ENCODE results near the gene GK. TPM values are rescaled to one million over a fixed set of nuclear protein-coding genes. Genes with fewer than 3 reads are reported as not detected.
"Not testable (repeated sequence)": the region's sequence is repeated elsewhere in the genome, so short reads cannot be mapped to it uniquely, and the experiment has no call there.

The GK gene
- total RNA-seq, 2 experiments from 2014 or later = 19.5 to 20.7 TPM

GRCh38 chrX:30635630-30636029 is 17.6 kb upstream of the GK start:
- peak; percentile 28 for DNase-seq
- ChIA-PET CTCF (interaction anchor here (0.6 to 1.1 kb wide), 3 partner anchors 14 to 138 kb away, joined by 3 to 5 read pairs (median 3); no protein-coding TSS in a partner anchor), POLR2A (no interaction called here)
- Mint-ChIP-seq H3K9me3 (no peaks in the 10 kb centered on the region), H3K27ac (no peak overlapping the region), H3K4me3 (no peak overlapping the region), H3K4me1 (no peaks in the 10 kb centered on the region), H3K36me3 (ENCODE audit: low read depth) (no peaks in the 10 kb centered on the region), H3K27me3 (no peaks in the 10 kb centered on the region)

DNA sequence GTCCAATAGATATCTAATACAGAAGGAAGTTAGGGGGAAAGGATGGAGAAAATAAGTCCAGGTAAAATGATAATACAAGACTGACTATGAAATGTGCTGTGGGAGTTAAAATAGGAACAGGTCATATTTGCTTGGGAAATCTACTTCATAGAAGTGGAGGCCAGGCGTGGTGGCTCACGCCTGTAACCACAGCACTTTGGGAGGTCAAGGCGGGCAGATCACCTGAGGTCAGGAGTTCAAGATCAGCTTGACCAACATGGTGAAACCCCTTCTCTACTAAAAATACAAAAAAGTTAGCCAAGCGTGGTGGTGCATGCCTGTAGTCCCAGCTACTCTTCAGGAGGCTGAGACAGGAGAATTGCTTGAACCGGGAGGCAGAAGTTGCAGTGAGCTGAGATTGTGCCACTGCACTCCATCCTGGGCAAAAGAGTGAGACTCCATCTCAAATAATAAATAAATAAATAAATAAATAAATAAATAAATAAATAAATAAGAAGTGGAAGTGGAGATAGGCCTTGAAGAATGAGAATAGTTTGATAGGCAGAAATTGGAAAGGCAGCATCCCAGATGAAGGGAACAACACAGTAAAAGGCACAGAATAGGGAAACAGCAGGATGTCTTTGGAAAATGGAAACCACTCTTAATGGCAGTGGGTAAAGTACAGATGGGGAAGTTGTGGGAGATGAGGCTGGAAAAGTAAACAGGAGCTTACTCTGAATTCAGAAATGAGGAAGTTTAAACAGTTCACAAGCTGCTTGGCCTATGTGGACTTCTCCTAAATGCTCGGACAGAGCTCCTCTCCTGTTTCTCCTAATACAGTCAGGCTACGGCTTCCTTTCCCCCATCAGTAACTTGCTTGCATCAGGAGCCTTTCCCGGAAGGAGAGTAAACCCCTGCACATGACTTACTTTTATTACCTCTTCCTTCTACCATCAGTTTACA is 15.1 kb upstream of the GK start:
- no peaks in the 10 kb centered on the region for H3K36me3 Mint-ChIP-seq (ENCODE audit: low read depth)
- no peak for DNase-seq
- H3K4me1 Mint-ChIP-seq = peaks cover 4% of the 10 kb centered on the region
- POLR2A ChIA-PET = no interaction called here
- no peaks in the 10 kb centered on the region for H3K27me3 Mint-ChIP-seq
- no peaks in the 10 kb centered on the region for H3K9me3 Mint-ChIP-seq
- H3K27ac Mint-ChIP-seq = no peak overlapping the region
- no peak overlapping the region for H3K4me3 Mint-ChIP-seq
- CTCF ChIA-PET = interaction anchor here (1.3 to 1.5 kb wide), 3 partner anchors 11 to 48 kb away, joined by 3 to 4 read pairs (median 3); no protein-coding TSS in a partner anchor

GRCh38 chrX:30639702-30640101 is 13.5 kb upstream of the GK start:
- H3K36me3 Mint-ChIP-seq (ENCODE audit: low read depth); H3K27me3 Mint-ChIP-seq; DNase-seq; H3K4me3 Mint-ChIP-seq; H3K4me1 Mint-ChIP-seq; H3K9me3 Mint-ChIP-seq; H3K27ac Mint-ChIP-seq; POLR2A ChIA-PET: not testable (repeated sequence)
- CTCF ChIA-PET = interaction anchor here (1.1 to 1.3 kb wide), 2 partner anchors 20 to 49 kb away, joined by 3 to 4 read pairs; no protein-coding TSS in a partner anchor

- Mint-ChIP-seq H3K27me3 (no peaks in the 10 kb centered on the region), H3K27ac (no peak overlapping the region), H3K36me3 (ENCODE audit: low read depth) (no peaks in the 10 kb centered on the region), H3K4me3 (no peak overlapping the region), H3K9me3 (no peaks in the 10 kb centered on the region), H3K4me1 (peaks cover 12% of the 10 kb centered on the region)
- no peak for DNase-seq
- ChIA-PET CTCF (interaction anchor here (1.4 kb wide), 1 partner anchor 9 kb away, joined by 5 read pairs; no protein-coding TSS in a partner anchor), POLR2A (no interaction called here)
Measured at GRCh38 chrX:30642642-30643041, 10.6 kb upstream of the GK start.

- ChIA-PET CTCF (interaction anchor here (1.4 kb wide), 1 partner anchor 9 kb away, joined by 5 read pairs; no protein-coding TSS in a partner anchor), POLR2A (no interaction called here)
- peak overlapping the region; percentile 25 for H3K27ac Mint-ChIP-seq
- no peaks in the 10 kb centered on the region for H3K36me3 Mint-ChIP-seq (ENCODE audit: low read depth)
- H3K4me3 Mint-ChIP-seq = no peak overlapping the region
- no peaks in the 10 kb centered on the region for H3K27me3 Mint-ChIP-seq
- H3K9me3 Mint-ChIP-seq = no peaks in the 10 kb centered on the region
- no peak for DNase-seq
- peaks cover 12% of the 10 kb centered on the region for H3K4me1 Mint-ChIP-seq
Measured at GRCh38 chrX:30643313-30643821, 9.9 kb upstream of the GK start.

DNA sequence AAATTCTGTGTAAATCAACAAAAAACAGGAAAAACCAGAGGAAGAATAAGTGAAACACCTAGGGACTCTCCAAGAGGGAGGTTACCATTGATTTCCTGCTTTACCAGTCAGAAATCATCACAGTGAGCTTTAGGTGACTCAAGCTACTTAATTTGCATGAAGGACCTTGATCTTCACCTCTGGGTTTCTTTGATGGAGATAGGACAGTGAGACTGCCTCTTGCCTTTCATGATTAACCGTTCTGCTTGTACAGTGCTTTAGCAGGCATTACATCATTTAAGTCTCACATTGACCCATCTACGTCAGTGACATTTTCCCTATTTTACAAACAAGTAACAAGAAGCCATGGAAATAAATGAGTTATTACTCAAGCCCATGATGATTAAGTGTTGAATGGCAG is 3.4 kb upstream of the GK start:
- CTCF ChIA-PET = interaction anchor here (0.5 to 1.7 kb wide), 5 partner anchors 9 to 75 kb away, joined by 3 to 6 read pairs (median 4); no protein-coding TSS in a partner anchor
- POLR2A ChIA-PET = no interaction called here
- H3K27ac Mint-ChIP-seq = peak overlapping the region; percentile 83
- no peak overlapping the region for H3K4me3 Mint-ChIP-seq
- H3K36me3 Mint-ChIP-seq (ENCODE audit: low read depth) = no peaks in the 10 kb centered on the region
- peaks cover 31% of the 10 kb centered on the region for H3K4me1 Mint-ChIP-seq
- peak; percentile 17 for DNase-seq
- no peaks in the 10 kb centered on the region for H3K27me3 Mint-ChIP-seq
- no peaks in the 10 kb centered on the region for H3K9me3 Mint-ChIP-seq

GRCh38 chrX:30652527-30653414 is 452 bp upstream of the GK start:
- Mint-ChIP-seq H3K4me3 (peak overlapping the region; percentile 82), H3K27ac (peak overlapping the region; percentile 97), H3K9me3 (no peaks in the 10 kb centered on the region), H3K27me3 (no peaks in the 10 kb centered on the region), H3K36me3 (ENCODE audit: low read depth) (peaks cover 6% of the 10 kb centered on the region), H3K4me1 (peaks cover 53% of the 10 kb centered on the region)
- DNase-seq = peak; percentile 91
- POLR2A ChIA-PET = no interaction called here
- CTCF ChIA-PET = interaction anchor here (1.1 kb wide), 1 partner anchor 60 kb away, joined by 3 read pairs; no protein-coding TSS in a partner anchor

GRCh38 chrX:30654386-30654785 is 1.2 kb downstream of the GK start:
- H3K27me3 Mint-ChIP-seq, CTCF ChIA-PET, DNase-seq, H3K9me3 Mint-ChIP-seq: not testable (repeated sequence)
- peak overlapping the region; percentile 97 for H3K27ac Mint-ChIP-seq
- H3K4me3 Mint-ChIP-seq = peak overlapping the region; percentile 80
- peaks cover 13% of the 10 kb centered on the region for H3K36me3 Mint-ChIP-seq (ENCODE audit: low read depth)
- H3K4me1 Mint-ChIP-seq = peaks cover 66% of the 10 kb centered on the region
- POLR2A ChIA-PET = interaction anchor here (0.6 kb wide), 1 partner anchor 48 kb away, joined by 4 read pairs; no protein-coding TSS in a partner anchor

DNA sequence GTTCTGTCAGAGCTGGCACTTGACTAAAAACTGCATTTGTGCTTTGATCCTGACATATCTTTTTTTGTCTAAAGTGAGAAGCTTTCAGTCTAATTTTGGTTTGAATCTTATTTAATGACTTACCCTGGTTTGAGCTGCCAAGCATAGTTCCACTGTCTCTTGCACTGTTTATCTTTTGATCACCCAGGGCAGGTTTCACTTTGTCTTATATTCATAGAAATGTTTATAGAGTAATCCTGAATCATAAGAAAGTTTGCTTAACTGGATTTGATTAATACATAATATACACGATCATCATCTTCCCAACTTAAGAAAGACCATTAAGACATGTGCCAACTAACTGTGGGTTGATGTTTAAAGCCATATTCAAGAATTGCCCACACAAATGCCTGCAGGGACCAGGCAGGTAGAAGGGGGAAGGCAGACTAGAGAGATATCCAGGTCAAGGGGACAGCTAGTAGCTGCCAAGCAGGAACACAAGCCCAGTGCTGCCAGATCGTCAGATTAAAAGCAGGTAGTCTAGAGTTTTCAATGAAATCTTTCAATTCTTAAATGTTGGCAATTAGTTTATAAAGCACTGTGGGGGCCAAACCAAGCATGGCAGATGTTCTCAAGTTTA is 1.9 kb downstream of the GK start:
- Mint-ChIP-seq H3K9me3 (no peaks in the 10 kb centered on the region), H3K36me3 (ENCODE audit: low read depth) (peaks cover 14% of the 10 kb centered on the region), H3K4me3 (peak overlapping the region; percentile 59), H3K27ac (peak overlapping the region; percentile 63), H3K27me3 (no peaks in the 10 kb centered on the region), H3K4me1 (peaks cover 60% of the 10 kb centered on the region)
- CTCF ChIA-PET = no interaction called here
- POLR2A ChIA-PET = no interaction called here
- DNase-seq = no peak

- Mint-ChIP-seq H3K36me3 (ENCODE audit: low read depth) (peaks cover 14% of the 10 kb centered on the region), H3K27me3 (no peaks in the 10 kb centered on the region), H3K27ac (peak overlapping the region; percentile 50), H3K4me1 (peaks cover 55% of the 10 kb centered on the region), H3K4me3 (no peak overlapping the region), H3K9me3 (no peaks in the 10 kb centered on the region)
- ChIA-PET POLR2A (no interaction called here), CTCF (no interaction called here)
- DNase-seq = no peak
Measured at GRCh38 chrX:30655991-30656390, 2.8 kb downstream of the GK start.

DNA sequence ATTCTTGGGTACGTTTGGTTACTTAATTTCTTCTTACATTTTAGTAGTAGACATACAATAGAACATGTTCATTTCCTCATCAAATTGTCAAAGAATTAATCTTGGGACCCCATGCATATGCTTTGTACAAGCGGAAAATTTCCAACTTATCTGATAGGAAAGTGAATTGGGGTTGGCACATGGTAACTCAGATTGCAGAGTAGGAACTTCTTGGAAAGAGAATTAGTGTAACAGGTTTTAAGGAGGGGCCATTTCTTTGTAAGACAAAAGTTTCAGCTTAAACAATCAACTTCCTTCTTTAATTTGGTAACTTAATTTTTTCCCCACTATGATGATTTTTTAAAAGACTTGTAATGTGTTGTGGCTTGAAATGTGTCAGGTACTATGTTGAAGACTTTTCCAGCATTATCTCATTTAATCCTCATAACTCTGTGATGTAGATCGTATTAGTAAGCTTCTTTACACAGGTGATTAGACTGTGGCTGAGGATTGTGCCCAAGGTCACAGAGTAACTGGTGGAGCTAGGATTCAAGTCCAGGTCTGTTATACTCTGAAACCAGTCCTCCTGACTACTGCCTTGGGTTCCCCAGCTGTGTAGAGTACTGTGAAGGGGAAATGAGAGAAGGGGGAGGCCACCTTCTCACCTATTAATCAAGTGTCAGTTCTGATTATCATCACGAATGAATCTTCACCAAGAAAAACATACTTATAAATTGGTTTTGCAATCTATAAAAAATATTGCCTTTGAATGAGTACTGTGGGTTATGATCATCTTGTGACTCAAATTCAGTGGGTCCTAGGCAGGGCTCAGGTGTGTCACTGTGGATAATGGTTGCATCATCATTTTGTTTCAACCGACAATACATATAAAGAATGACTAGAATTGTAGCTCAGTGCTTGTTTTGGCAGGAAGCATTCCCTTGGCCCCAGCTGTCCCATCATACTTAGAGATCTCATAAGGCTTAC is 4.3 kb downstream of the GK start:
- no peaks in the 10 kb centered on the region for H3K9me3 Mint-ChIP-seq
- peak overlapping the region; percentile 85 for H3K27ac Mint-ChIP-seq
- H3K4me1 Mint-ChIP-seq = peaks cover 49% of the 10 kb centered on the region
- no peak for DNase-seq
- ChIA-PET POLR2A (interaction anchor here (1.0 kb wide), 1 partner anchor 80 kb away, joined by 3 read pairs; the partner anchor contains the start of gene TASL), CTCF (interaction anchor here (0.5 to 2.0 kb wide), 6 partner anchors 8 to 381 kb away, joined by 3 to 6 read pairs (median 4); no protein-coding TSS in a partner anchor)
- H3K36me3 Mint-ChIP-seq (ENCODE audit: low read depth) = peaks cover 16% of the 10 kb centered on the region
- H3K27me3 Mint-ChIP-seq = no peaks in the 10 kb centered on the region
- peak overlapping the region; percentile 19 for H3K4me3 Mint-ChIP-seq

All from activated CD4-positive, alpha-beta T cell treated with anti-CD3 and anti-CD28 coated beads, Interleukin-2, amount 10 ng/mL, durations not matched to agents 7 days and 5 days (primary cell).